Liver (tissue), 9 donors: ENCODE data around the gene RAD9A. TPM values are rescaled to one million over a fixed set of nuclear protein-coding genes. Genes with fewer than 3 reads are reported as not detected.

Source experiments
- DNase-seq: peaks from one replicate; pipeline ENCODE4 v3.0.0-alpha.2; 2017; ENCODE audit warnings: low spot score
- H3K27ac ChIP-seq, 2 donors: one replicate each; pipeline ENCODE4 v1.7.0; 2013; ENCODE audit warnings: inconsistent platforms in 2 of 2, low read length in 2 of 2, control low read depth in 1 of 2, low read depth in 1 of 2, mild to moderate bottlenecking in 1 of 2
- H3K27me3 ChIP-seq, 4 donors: one replicate each; pipeline versions ENCODE4 v1.6.1 to v1.7.0; 2013; ENCODE audit warnings: low read length in 3 of 4, inconsistent platforms in 1 of 4, mild to moderate bottlenecking in 1 of 4, moderate library complexity in 1 of 4; ENCODE audit not compliant: control insufficient read depth in 4 of 4, insufficient read depth in 4 of 4
- H3K36me3 ChIP-seq, 4 donors: one replicate each; pipeline versions ENCODE4 v1.6.1 to v1.7.0; 2013; ENCODE audit warnings: low read length in 3 of 4, mild to moderate bottlenecking in 3 of 4, low read depth in 1 of 4, moderate library complexity in 1 of 4; ENCODE audit not compliant: control insufficient read depth in 4 of 4, insufficient read depth in 3 of 4
- H3K4me1 ChIP-seq, 4 donors: one replicate each; pipeline versions ENCODE4 v1.6.1 to v1.7.0; 2013; ENCODE audit warnings: low read length in 3 of 4, mild to moderate bottlenecking in 3 of 4, moderate library complexity in 1 of 4; ENCODE audit not compliant: control insufficient read depth in 4 of 4, insufficient read depth in 4 of 4
- H3K4me3 ChIP-seq, 3 donors: one replicate each; pipeline versions ENCODE4 v1.6.1 to v1.7.0; 2013; ENCODE audit warnings: low read length in 3 of 3, control low read depth in 1 of 3, low read depth in 1 of 3, mild to moderate bottlenecking in 1 of 3
- H3K9ac ChIP-seq, 2 donors: one replicate each; pipeline ENCODE4 v1.7.0; 2013; ENCODE audit warnings: low read length in 2 of 2, mild to moderate bottlenecking in 2 of 2, moderate library complexity in 2 of 2, control low read depth in 1 of 2, low read depth in 1 of 2
- H3K9me3 ChIP-seq, 4 donors: one replicate each; pipeline versions ENCODE4 v1.6.1 to v1.7.0; 2013; ENCODE audit warnings: low read length in 3 of 4; ENCODE audit not compliant: control insufficient read depth in 4 of 4
- EGR1 ChIP-seq, 2 donors: IDR thresholded peaks; 2 replicates each; pipeline ENCODE4 v1.6.1; 2016 to 2018; ENCODE audit warnings: antibody characterized with exemption in 2 of 2, low read depth in 2 of 2
- FOXA1 ChIP-seq: IDR thresholded peaks from 2 replicates; pipeline ENCODE4 v1.6.1; 2016; ENCODE audit warnings: antibody characterized with exemption
- GABPA ChIP-seq, 2 donors: IDR thresholded peaks in 1 of 2; conservative IDR thresholded peaks in 1 of 2; 2 replicates each; pipeline ENCODE4 v1.6.1; 2016; ENCODE audit warnings: antibody characterized with exemption in 2 of 2, mild to moderate bottlenecking in 1 of 2, moderate library complexity in 1 of 2
- HNF4G ChIP-seq: IDR thresholded peaks from 2 replicates; pipeline ENCODE4 v1.6.1; 2016; ENCODE audit warnings: antibody characterized with exemption
- JUND ChIP-seq, 2 donors: IDR thresholded peaks; 2 replicates each; pipeline ENCODE4 v1.6.1; 2016; ENCODE audit warnings: antibody characterized with exemption in 2 of 2
- NR2F2 ChIP-seq: IDR thresholded peaks from 2 replicates; pipeline ENCODE4 v1.6.1; 2016; ENCODE audit warnings: antibody characterized with exemption
- SP1 ChIP-seq: IDR thresholded peaks from 2 replicates; pipeline ENCODE4 v1.6.1; 2018; ENCODE audit warnings: antibody characterized with exemption, mild to moderate bottlenecking
- TAF1 ChIP-seq: conservative IDR thresholded peaks from 2 replicates; pipeline ENCODE4 v1.6.1; 2016; ENCODE audit warnings: antibody characterized with exemption, mild to moderate bottlenecking
- YY1 ChIP-seq: IDR thresholded peaks from 2 replicates; pipeline ENCODE4 v1.6.1; 2016; ENCODE audit warnings: antibody characterized with exemption, mild to moderate bottlenecking
- WGBS: extraction: QIAGEN DNeasy Blood & Tissue Kit; methylation state at CpG from one replicate; pipeline ENCODE4 v1.1.7; 2013; 5-methylcytosine and 5-hydroxymethylcytosine counted together
- polyA plus RNA-seq, 2 donors: library from polyadenylated mRNA; stranded (reverse) in 1 of 2; unstranded in 1 of 2; fragments of 200-250 nt in 1 of 2; fragments of >200 nt in 1 of 2; fragmentation: Nextera tagmentation in 1 of 2; extraction: Ambion mirVana in 1 of 2; gene quantifications; one replicate each; pipeline versions ENCODE4 v1.2.1 to v1.2.3, GENCODE V29; 2013 to 2015
- total RNA-seq, 2 donors: library from RNA; depleted of rRNA; stranded (reverse); fragments of >200 nt; gene quantifications; one replicate each; pipeline ENCODE4 v1.2.3, GENCODE V29; 2014
- TF ChIP-seq, protein P1 (sequence below): fragments of 150-350 bp; IDR thresholded peaks from 2 replicates; pipeline ENCODE4 v1.5.1; 2017; ENCODE audit warnings: improper control_type of control experiment, low read depth, low read length; ENCODE audit not compliant: missing input control
- TF ChIP-seq, protein P2 (sequence below): IDR thresholded peaks from 2 replicates; pipeline ENCODE4 v1.6.1; 2016; ENCODE audit warnings: antibody characterized with exemption
- TF ChIP-seq, protein P3 (sequence below): IDR thresholded peaks from 2 replicates; pipeline ENCODE4 v1.6.1; 2016; ENCODE audit warnings: antibody characterized with exemption
- TF ChIP-seq, protein P4 (sequence below): IDR thresholded peaks from 2 replicates; pipeline ENCODE4 v1.6.1; 2016; ENCODE audit warnings: antibody characterized with exemption
- TF ChIP-seq, protein P5 (sequence below): IDR thresholded peaks from 2 replicates; pipeline ENCODE4 v1.6.1; 2016; ENCODE audit warnings: antibody characterized with exemption, mild to moderate bottlenecking
- donor health status: healthy.
- donor health status: healthy.
- donor health status: healthy.
- donor health status: healthy.
- donor health status: healthy.

The RAD9A gene
- total and polyA plus RNA-seq, 4 donors, result 4.5 to 8.6 (median 5.6) TPM

DNA sequence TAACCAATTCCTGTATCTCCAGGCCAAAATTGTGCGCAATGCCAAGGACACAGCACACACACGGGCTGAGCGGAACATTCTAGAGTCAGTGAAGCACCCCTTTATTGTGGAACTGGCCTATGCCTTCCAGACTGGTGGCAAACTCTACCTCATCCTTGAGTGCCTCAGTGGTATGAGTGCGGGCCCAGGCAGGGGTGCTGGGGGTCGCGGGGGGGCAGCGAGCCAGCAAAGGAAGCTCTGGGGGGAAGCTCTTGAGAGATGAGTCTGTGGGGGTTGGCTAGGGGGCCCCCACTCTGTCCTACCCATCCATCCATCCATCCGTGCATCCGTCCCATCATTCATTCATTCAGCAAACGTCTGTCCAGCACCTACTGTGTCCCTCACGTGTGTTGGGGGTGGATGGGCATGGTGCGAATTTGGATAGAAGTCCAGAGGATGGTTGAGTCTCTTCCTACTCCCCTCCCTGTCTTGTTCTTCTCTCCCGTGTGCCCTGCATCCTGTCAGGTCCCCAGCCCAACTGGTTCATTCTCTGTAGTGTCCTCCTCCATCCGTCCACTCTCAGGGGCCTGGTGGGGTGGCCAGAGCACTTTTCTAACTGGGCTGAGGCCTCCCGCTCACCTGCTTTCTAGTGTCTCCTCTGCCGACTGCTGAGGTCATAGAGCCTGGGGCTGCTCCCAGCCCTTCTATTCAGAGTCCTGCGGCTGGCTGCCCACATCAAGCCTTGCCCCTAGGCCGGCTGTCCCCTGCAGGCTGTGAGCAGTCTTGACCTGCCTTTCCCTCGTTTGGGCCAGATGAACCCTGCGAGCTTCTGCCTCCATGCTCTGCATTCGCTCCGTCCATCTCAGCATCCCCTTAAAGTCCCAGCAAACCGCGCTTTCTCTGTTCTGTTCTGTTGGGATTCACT lies 39.8 kb downstream of the RAD9A start:
- H3K4me3 ChIP-seq, result no peak overlapping the region
- peaks cover 3 to 39% (median 8%) of the 10 kb centered on the region in 4 donors for H3K36me3 ChIP-seq
- DNase-seq, result no peak
- H3K9me3 ChIP-seq, result no peaks in the 10 kb centered on the region
- H3K27ac ChIP-seq, result no peak overlapping the region
- H3K27me3 ChIP-seq, result no peaks in the 10 kb centered on the region
- TF ChIP-seq GABPA (IDR thresholded peaks at IDR 0.05 in 1 of 2, conservative IDR thresholded peaks at IDR 0.05 in 1 of 2), result no peak
- TF ChIP-seq, protein P1, sequence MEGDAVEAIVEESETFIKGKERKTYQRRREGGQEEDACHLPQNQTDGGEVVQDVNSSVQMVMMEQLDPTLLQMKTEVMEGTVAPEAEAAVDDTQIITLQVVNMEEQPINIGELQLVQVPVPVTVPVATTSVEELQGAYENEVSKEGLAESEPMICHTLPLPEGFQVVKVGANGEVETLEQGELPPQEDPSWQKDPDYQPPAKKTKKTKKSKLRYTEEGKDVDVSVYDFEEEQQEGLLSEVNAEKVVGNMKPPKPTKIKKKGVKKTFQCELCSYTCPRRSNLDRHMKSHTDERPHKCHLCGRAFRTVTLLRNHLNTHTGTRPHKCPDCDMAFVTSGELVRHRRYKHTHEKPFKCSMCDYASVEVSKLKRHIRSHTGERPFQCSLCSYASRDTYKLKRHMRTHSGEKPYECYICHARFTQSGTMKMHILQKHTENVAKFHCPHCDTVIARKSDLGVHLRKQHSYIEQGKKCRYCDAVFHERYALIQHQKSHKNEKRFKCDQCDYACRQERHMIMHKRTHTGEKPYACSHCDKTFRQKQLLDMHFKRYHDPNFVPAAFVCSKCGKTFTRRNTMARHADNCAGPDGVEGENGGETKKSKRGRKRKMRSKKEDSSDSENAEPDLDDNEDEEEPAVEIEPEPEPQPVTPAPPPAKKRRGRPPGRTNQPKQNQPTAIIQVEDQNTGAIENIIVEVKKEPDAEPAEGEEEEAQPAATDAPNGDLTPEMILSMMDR, result no peak
- TF ChIP-seq SP1, result no peak
- TF ChIP-seq EGR1 (IDR thresholded peaks at IDR 0.05; ENCODE audit: low read depth in 2 of 2), result no peak
- TF ChIP-seq, protein P2, sequence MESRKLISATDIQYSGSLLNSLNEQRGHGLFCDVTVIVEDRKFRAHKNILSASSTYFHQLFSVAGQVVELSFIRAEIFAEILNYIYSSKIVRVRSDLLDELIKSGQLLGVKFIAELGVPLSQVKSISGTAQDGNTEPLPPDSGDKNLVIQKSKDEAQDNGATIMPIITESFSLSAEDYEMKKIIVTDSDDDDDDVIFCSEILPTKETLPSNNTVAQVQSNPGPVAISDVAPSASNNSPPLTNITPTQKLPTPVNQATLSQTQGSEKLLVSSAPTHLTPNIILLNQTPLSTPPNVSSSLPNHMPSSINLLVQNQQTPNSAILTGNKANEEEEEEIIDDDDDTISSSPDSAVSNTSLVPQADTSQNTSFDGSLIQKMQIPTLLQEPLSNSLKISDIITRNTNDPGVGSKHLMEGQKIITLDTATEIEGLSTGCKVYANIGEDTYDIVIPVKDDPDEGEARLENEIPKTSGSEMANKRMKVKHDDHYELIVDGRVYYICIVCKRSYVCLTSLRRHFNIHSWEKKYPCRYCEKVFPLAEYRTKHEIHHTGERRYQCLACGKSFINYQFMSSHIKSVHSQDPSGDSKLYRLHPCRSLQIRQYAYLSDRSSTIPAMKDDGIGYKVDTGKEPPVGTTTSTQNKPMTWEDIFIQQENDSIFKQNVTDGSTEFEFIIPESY, result no peak
- TF ChIP-seq, protein P3, sequence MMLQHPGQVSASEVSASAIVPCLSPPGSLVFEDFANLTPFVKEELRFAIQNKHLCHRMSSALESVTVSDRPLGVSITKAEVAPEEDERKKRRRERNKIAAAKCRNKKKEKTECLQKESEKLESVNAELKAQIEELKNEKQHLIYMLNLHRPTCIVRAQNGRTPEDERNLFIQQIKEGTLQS, result no peak
- TF ChIP-seq TAF1, result no peak
- no peak for TF ChIP-seq HNF4G
- TF ChIP-seq, protein P4, sequence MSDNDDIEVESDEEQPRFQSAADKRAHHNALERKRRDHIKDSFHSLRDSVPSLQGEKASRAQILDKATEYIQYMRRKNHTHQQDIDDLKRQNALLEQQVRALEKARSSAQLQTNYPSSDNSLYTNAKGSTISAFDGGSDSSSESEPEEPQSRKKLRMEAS, result no peak
- TF ChIP-seq FOXA1, result no peak
- TF ChIP-seq, protein P5, sequence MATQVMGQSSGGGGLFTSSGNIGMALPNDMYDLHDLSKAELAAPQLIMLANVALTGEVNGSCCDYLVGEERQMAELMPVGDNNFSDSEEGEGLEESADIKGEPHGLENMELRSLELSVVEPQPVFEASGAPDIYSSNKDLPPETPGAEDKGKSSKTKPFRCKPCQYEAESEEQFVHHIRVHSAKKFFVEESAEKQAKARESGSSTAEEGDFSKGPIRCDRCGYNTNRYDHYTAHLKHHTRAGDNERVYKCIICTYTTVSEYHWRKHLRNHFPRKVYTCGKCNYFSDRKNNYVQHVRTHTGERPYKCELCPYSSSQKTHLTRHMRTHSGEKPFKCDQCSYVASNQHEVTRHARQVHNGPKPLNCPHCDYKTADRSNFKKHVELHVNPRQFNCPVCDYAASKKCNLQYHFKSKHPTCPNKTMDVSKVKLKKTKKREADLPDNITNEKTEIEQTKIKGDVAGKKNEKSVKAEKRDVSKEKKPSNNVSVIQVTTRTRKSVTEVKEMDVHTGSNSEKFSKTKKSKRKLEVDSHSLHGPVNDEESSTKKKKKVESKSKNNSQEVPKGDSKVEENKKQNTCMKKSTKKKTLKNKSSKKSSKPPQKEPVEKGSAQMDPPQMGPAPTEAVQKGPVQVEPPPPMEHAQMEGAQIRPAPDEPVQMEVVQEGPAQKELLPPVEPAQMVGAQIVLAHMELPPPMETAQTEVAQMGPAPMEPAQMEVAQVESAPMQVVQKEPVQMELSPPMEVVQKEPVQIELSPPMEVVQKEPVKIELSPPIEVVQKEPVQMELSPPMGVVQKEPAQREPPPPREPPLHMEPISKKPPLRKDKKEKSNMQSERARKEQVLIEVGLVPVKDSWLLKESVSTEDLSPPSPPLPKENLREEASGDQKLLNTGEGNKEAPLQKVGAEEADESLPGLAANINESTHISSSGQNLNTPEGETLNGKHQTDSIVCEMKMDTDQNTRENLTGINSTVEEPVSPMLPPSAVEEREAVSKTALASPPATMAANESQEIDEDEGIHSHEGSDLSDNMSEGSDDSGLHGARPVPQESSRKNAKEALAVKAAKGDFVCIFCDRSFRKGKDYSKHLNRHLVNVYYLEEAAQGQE, result no peak
- TF ChIP-seq NR2F2, result no peak
- TF ChIP-seq JUND (IDR thresholded peaks at IDR 0.05), result no peak
- TF ChIP-seq YY1, result no peak
- WGBS, result 95% methylated on average over 24 of the region's 24 CpGs
- H3K4me1 ChIP-seq, result peaks cover 3 to 19% (median 12%) of the 10 kb centered on the region in 4 donors
- no peak overlapping the region for H3K9ac ChIP-seq
